Thoracic aorta (tissue), 2 donors: ENCODE measurements around the gene SLC25A13. TPM values are rescaled to one million over a fixed set of nuclear protein-coding genes. Genes with fewer than 3 reads are reported as not detected.

Experiments
- ATAC-seq: fragments of 150-250 bp; one replicate; pipeline ENCODE4 v1.8.0; 2017; ENCODE audit warnings: low read depth; ENCODE audit not compliant: insufficient number of reproducible peaks, low FRiP score
- DNase-seq: peaks from one replicate; pipeline ENCODE4 v3.0.0-alpha.2; 2020; ENCODE audit warnings: low spot score
- H3K27ac ChIP-seq, 2 donors: fragments of 200-600 bp; sonication (generic); 1 replicate in 1 of 2; 2 replicates in 1 of 2; pipeline ENCODE4 v1.5.1; 2016; ENCODE audit warnings: mild to moderate bottlenecking in 2 of 2, moderate library complexity in 2 of 2
- H3K27me3 ChIP-seq: fragments of 200-600 bp; sonication (generic); replicated peaks from 2 replicates; pipeline ENCODE4 v1.6.0; 2016; ENCODE audit warnings: mild to moderate bottlenecking; ENCODE audit not compliant: insufficient read depth
- H3K36me3 ChIP-seq: fragments of 200-600 bp; sonication (generic); one replicate; pipeline ENCODE4 v1.5.1; 2016
- H3K4me1 ChIP-seq, 2 donors: fragments of 200-600 bp; sonication (generic); 1 replicate in 1 of 2; 2 replicates in 1 of 2; pipeline versions ENCODE4 v1.5.1 to v1.6.0; 2016; ENCODE audit warnings: low read depth in 2 of 2, mild to moderate bottlenecking in 1 of 2; ENCODE audit not compliant: control insufficient read depth in 1 of 2
- H3K4me3 ChIP-seq: fragments of 200-600 bp; sonication (generic); 2 replicates; pipeline ENCODE4 v1.5.1; 2016; ENCODE audit warnings: mild to moderate bottlenecking
- H3K9me3 ChIP-seq: fragments of 200-600 bp; sonication (generic); 2 replicates; pipeline ENCODE4 v1.5.1; 2016
- total RNA-seq, 2 donors: library from RNA; depleted of rRNA; stranded (reverse); fragments of >200 nt; gene quantifications; one replicate each; pipeline versions ENCODE4 v1.1.0 to v1.2.3, GENCODE V29; 2016
- TF ChIP-seq, protein P1 (sequence below): fragments of 200-600 bp; sonication (generic); IDR thresholded peaks from one replicate; pipeline ENCODE4 v1.5.1; 2019; ENCODE audit warnings: antibody characterized with exemption

SLC25A13 gene
- total RNA-seq, 2 donors from 2014 or later, result 18.5 to 24.2 TPM

DNA sequence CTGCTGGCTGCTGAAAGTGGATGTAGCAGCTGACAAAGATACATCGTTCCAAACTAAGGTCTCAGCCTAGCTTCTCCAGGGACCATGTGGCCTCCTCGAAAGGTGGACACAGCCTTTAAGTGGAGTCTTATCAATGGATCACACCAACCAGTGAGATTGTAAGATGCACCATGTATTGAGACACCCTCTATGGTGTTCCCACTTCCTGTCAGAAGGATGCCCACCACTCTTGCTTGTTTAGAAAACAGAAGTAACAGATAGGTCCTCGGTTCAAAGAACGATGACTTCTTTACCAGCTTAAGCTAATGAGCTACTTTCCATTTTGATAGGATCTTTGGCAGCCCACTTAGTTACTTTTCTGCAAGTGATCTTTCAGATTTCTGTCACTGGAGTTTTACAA lies 34.3 kb downstream of the SLC25A13 start:
- TF ChIP-seq, protein P1, sequence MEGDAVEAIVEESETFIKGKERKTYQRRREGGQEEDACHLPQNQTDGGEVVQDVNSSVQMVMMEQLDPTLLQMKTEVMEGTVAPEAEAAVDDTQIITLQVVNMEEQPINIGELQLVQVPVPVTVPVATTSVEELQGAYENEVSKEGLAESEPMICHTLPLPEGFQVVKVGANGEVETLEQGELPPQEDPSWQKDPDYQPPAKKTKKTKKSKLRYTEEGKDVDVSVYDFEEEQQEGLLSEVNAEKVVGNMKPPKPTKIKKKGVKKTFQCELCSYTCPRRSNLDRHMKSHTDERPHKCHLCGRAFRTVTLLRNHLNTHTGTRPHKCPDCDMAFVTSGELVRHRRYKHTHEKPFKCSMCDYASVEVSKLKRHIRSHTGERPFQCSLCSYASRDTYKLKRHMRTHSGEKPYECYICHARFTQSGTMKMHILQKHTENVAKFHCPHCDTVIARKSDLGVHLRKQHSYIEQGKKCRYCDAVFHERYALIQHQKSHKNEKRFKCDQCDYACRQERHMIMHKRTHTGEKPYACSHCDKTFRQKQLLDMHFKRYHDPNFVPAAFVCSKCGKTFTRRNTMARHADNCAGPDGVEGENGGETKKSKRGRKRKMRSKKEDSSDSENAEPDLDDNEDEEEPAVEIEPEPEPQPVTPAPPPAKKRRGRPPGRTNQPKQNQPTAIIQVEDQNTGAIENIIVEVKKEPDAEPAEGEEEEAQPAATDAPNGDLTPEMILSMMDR, result no peak
- Histone ChIP-seq H3K36me3 (no peaks in the 10 kb centered on the region), H3K27ac (no peak overlapping the region), H3K9me3 (no peaks in the 10 kb centered on the region), H3K4me1 (peaks cover 0 to 17% of the 10 kb centered on the region in 2 donors), H3K27me3 (no peaks in the 10 kb centered on the region), H3K4me3 (no peak overlapping the region)
- DNase-seq (no peak), ATAC-seq (no peak)

DNA sequence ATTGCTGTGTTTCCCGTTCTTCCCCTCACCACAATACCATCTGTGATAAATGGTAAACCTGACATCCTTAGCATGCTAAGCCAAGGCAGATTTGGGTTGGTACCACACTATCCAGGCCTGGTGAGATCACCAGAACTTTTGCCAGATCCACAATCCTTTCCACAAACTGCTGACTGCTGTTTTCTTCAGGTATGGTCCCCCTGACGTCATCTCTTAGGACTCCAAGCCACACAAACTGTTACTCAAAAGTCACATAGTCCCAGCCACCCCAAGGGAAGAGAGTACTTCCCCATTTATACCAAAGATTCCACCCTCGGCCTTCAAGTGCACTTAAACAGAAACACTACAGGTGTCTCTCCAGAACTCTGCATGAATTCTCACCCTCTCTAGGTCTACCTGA lies 34.8 kb downstream of the SLC25A13 start:
- H3K27me3 ChIP-seq, result no peaks in the 10 kb centered on the region
- ATAC-seq, result no peak
- TF ChIP-seq, protein P1, result no peak

DNA sequence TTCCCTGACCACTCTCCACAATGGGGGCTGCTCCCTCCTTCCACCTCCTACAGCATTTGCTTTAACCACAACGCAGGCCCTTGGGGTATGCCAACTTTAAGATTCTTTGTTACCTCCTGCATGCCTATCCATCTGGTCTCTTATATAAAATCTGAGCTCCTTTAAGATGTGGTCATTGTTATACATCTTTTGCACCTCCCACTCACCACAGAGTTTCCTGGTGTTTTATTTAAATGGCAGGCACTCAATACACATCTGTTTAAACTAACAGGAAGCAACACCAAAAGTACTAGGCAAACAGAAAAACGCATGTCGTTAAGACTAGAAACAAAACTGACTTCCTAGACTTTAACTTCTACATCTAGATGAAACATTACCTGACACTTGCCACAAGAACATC lies 36.3 kb downstream of the SLC25A13 start:
- H3K36me3 ChIP-seq, result no peaks in the 10 kb centered on the region
- ATAC-seq (no peak), DNase-seq (no peak)
- no peak overlapping the region for H3K4me3 ChIP-seq
- TF ChIP-seq, protein P1, result no peak
- peaks cover 0 to 17% of the 10 kb centered on the region in 2 donors for H3K4me1 ChIP-seq
- H3K27ac ChIP-seq, result no peak overlapping the region
- no peaks in the 10 kb centered on the region for H3K27me3 ChIP-seq
- H3K9me3 ChIP-seq, result no peaks in the 10 kb centered on the region

More for the DNA sequence above, 34.8 kb downstream of the SLC25A13 start:
- Histone ChIP-seq H3K27ac (no peak overlapping the region), H3K36me3 (no peaks in the 10 kb centered on the region), H3K4me3 (no peak overlapping the region), H3K9me3 (no peaks in the 10 kb centered on the region), H3K4me1 (peaks cover 0 to 17% of the 10 kb centered on the region in 2 donors)
- DNase-seq, result no peak

DNA sequence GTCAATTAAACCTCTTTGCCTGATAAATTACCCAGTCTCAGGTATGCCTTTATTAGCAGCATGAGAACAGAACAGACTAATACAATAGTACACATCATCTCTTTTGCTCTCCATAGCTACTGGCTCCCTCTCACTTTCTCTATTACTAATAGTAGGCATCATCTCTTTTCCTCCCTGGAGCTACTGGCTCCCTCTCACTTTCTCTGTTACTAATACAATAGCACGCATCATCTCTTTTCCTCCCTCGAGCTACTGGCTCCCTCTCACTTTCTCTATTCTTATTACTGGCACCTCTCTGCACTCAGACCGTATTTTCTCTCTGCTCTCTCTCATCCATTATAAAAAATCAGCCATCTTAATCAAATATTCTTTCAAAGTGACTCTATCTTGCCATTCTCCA lies 37.1 kb downstream of the SLC25A13 start:
- ATAC-seq (no peak), DNase-seq (no peak)
- Histone ChIP-seq H3K27me3 (no peaks in the 10 kb centered on the region), H3K9me3 (no peaks in the 10 kb centered on the region), H3K4me3 (no peak overlapping the region), H3K27ac (no peak overlapping the region), H3K36me3 (no peaks in the 10 kb centered on the region), H3K4me1 (peaks cover 0 to 17% of the 10 kb centered on the region in 2 donors)
- TF ChIP-seq, protein P1, result no peak

DNA sequence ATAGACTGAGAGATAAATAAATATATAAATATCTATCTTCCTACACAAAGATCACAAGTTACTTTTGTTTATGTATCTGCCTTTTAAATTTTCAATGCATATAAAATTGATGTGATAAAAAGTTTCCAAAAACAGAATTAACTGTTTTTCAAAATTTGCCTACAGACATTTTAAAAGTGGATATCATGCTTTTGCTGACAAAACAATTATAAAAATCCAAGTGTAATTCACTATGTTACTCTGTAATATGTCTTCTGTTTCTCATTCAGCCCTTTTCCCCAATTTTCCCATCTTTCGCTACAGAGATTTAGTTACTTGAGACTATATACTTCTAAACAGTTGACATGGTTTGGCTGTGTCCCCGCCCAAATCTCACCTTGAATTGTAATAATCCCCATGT lies 37.7 kb downstream of the SLC25A13 start:
- Histone ChIP-seq H3K36me3 (no peaks in the 10 kb centered on the region), H3K4me1 (peaks cover 0 to 17% of the 10 kb centered on the region in 2 donors), H3K9me3 (no peaks in the 10 kb centered on the region), H3K27me3 (no peaks in the 10 kb centered on the region), H3K27ac (no peak overlapping the region), H3K4me3 (no peak overlapping the region)
- DNase-seq (no peak), ATAC-seq (no peak)
- TF ChIP-seq, protein P1, result no peak
